Lower leg skin (tissue), 3 donors: Measurements from ENCODE around the gene KBTBD13.

ENCODE experiments used
- POLR2A ChIP-seq, 2 donors: fragments of 450-650 bp; IDR thresholded peaks; one replicate each; pipeline ENCODE4 v1.6.1; 2016 to 2017; ENCODE audit warnings: antibody characterized with exemption in 2 of 2, mild to moderate bottlenecking in 1 of 2, moderate library complexity in 1 of 2
- TF ChIP-seq, protein P1 (sequence below), 3 donors: fragments of 450-650 bp; IDR thresholded peaks; one replicate each; pipeline ENCODE4 v1.5.1; 2016; ENCODE audit warnings: antibody characterized with exemption in 3 of 3, mild to moderate bottlenecking in 3 of 3, moderate library complexity in 2 of 3

GRCh38 chr15:65042776-65043327 is 33.7 kb upstream of the KBTBD13 start:
- TF ChIP-seq, protein P1, sequence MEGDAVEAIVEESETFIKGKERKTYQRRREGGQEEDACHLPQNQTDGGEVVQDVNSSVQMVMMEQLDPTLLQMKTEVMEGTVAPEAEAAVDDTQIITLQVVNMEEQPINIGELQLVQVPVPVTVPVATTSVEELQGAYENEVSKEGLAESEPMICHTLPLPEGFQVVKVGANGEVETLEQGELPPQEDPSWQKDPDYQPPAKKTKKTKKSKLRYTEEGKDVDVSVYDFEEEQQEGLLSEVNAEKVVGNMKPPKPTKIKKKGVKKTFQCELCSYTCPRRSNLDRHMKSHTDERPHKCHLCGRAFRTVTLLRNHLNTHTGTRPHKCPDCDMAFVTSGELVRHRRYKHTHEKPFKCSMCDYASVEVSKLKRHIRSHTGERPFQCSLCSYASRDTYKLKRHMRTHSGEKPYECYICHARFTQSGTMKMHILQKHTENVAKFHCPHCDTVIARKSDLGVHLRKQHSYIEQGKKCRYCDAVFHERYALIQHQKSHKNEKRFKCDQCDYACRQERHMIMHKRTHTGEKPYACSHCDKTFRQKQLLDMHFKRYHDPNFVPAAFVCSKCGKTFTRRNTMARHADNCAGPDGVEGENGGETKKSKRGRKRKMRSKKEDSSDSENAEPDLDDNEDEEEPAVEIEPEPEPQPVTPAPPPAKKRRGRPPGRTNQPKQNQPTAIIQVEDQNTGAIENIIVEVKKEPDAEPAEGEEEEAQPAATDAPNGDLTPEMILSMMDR (IDR thresholded peaks at IDR 0.05): no peak
- TF ChIP-seq POLR2A (IDR thresholded peaks at IDR 0.05): no peak
